ENCODE data around the gene LY6G6F. TPM values are rescaled to one million over a fixed set of nuclear protein-coding genes. Genes with fewer than 3 reads are reported as not detected.
A peak's percentile ranks its signal among the peaks of the same experiment; 100 is the strongest.

The LY6G6F gene
- total and polyA plus RNA-seq, 2 of the 13 experiments (the other 11 are each of a cell fraction or from before 2014, with no cell fraction given): not detected

DNA sequence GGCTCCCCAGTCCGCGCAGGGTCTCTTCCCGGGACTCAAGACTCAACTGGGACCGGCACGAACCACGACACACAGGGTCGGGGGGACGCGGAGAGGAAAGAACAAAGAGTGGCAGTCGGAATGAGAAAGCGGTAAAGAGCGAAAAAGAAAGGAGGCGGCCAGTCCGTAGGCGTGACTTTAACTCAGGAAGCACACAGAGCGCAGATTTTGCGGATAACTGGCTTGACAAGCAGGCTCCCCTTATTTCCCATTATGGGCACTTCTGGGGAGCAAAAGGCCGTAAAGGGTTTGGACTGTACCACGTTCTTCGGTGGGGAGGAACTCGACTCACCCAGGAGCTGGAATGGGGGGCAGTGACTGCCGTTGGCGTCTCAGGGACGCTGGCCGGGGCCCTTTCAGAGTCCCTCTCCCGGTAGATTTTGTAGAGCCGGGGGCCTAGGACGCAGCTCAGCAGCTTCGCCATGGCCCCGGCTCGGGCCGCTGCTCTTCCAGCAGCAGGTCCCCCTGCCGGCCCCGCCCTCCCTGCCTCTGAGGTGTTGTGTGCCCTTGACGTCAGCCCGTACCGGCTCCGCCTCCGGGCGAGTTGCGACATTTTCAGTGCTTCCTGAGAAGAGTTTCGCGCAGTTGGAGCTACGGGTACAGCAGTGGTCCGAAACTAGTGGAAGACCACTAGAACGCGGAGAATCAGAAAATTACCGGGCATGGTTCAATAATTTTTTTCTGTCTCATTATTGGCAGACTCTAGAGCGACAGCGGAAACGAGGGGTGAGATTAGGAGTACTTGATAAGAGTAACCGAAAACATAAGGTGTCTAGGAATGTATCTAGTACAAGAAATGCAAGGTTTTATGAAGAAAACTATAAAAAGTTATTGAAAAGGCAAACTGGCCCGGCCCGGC, 3.6 kb upstream of the LY6G6F start, which contains the start of gene ABHD16A (continued):
- TF ChIP-seq ZFY (CRISPR knock-in tag; IDR thresholded peaks at IDR 0.05) (peak; percentile 90), ZNF367 (CRISPR knock-in tag; IDR thresholded peaks at IDR 0.05; ENCODE audit: borderline replicate concordance) (no peak), ZNF383 (CRISPR knock-in tag; IDR thresholded peaks at IDR 0.05; ENCODE audit: borderline replicate concordance) (no peak), ZNF317 (CRISPR knock-in tag; IDR thresholded peaks at IDR 0.05) (peak; percentile 84), IRF2 (CRISPR knock-in tag; IDR thresholded peaks at IDR 0.05) (peak; percentile 81), MIXL1 (CRISPR knock-in tag; IDR thresholded peaks at IDR 0.05) (peak; percentile 66), ZNF577 (CRISPR knock-in tag; IDR thresholded peaks at IDR 0.05; ENCODE audit: borderline replicate concordance, low read depth) (no peak), ZNF451 (CRISPR knock-in tag; IDR thresholded peaks at IDR 0.05) (no peak), FOXP1 (IDR thresholded peaks at IDR 0.05) (no peak), FOXP1 (CRISPR knock-in tag; IDR thresholded peaks at IDR 0.05) (peak; percentile 74), ZKSCAN8 (CRISPR knock-in tag; IDR thresholded peaks at IDR 0.05; ENCODE audit: borderline replicate concordance) (peak; percentile 79; the same call in 1 of the 2 replicates)
- TF ChIP-seq, protein P1, sequence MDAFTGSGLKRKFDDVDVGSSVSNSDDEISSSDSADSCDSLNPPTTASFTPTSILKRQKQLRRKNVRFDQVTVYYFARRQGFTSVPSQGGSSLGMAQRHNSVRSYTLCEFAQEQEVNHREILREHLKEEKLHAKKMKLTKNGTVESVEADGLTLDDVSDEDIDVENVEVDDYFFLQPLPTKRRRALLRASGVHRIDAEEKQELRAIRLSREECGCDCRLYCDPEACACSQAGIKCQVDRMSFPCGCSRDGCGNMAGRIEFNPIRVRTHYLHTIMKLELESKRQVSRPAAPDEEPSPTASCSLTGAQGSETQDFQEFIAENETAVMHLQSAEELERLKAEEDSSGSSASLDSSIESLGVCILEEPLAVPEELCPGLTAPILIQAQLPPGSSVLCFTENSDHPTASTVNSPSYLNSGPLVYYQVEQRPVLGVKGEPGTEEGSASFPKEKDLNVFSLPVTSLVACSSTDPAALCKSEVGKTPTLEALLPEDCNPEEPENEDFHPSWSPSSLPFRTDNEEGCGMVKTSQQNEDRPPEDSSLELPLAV (CRISPR knock-in tag; conservative IDR thresholded peaks at IDR 0.05; ENCODE audit: low read depth): no peak
- TF ChIP-seq, protein P2, sequence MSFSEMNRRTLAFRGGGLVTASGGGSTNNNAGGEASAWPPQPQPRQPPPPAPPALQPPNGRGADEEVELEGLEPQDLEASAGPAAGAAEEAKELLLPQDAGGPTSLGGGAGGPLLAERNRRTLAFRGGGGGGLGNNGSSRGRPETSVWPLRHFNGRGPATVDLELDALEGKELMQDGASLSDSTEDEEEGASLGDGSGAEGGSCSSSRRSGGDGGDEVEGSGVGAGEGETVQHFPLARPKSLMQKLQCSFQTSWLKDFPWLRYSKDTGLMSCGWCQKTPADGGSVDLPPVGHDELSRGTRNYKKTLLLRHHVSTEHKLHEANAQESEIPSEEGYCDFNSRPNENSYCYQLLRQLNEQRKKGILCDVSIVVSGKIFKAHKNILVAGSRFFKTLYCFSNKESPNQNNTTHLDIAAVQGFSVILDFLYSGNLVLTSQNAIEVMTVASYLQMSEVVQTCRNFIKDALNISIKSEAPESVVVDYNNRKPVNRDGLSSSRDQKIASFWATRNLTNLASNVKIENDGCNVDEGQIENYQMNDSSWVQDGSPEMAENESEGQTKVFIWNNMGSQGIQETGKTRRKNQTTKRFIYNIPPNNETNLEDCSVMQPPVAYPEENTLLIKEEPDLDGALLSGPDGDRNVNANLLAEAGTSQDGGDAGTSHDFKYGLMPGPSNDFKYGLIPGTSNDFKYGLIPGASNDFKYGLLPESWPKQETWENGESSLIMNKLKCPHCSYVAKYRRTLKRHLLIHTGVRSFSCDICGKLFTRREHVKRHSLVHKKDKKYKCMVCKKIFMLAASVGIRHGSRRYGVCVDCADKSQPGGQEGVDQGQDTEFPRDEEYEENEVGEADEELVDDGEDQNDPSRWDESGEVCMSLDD (CRISPR knock-in tag; IDR thresholded peaks at IDR 0.05; ENCODE audit: borderline replicate concordance): peak; percentile 21; the same call in 1 of the 2 replicates
- TF ChIP-seq, protein P3, sequence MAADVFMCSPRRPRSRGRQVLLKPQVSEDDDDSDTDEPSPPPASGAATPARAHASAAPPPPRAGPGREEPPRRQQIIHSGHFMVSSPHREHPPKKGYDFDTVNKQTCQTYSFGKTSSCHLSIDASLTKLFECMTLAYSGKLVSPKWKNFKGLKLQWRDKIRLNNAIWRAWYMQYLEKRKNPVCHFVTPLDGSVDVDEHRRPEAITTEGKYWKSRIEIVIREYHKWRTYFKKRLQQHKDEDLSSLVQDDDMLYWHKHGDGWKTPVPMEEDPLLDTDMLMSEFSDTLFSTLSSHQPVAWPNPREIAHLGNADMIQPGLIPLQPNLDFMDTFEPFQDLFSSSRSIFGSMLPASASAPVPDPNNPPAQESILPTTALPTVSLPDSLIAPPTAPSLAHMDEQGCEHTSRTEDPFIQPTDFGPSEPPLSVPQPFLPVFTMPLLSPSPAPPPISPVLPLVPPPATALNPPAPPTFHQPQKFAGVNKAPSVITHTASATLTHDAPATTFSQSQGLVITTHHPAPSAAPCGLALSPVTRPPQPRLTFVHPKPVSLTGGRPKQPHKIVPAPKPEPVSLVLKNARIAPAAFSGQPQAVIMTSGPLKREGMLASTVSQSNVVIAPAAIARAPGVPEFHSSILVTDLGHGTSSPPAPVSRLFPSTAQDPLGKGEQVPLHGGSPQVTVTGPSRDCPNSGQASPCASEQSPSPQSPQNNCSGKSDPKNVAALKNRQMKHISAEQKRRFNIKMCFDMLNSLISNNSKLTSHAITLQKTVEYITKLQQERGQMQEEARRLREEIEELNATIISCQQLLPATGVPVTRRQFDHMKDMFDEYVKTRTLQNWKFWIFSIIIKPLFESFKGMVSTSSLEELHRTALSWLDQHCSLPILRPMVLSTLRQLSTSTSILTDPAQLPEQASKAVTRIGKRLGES (CRISPR knock-in tag; IDR thresholded peaks at IDR 0.05; ENCODE audit: borderline replicate concordance): no peak
- TF ChIP-seq, protein P4, sequence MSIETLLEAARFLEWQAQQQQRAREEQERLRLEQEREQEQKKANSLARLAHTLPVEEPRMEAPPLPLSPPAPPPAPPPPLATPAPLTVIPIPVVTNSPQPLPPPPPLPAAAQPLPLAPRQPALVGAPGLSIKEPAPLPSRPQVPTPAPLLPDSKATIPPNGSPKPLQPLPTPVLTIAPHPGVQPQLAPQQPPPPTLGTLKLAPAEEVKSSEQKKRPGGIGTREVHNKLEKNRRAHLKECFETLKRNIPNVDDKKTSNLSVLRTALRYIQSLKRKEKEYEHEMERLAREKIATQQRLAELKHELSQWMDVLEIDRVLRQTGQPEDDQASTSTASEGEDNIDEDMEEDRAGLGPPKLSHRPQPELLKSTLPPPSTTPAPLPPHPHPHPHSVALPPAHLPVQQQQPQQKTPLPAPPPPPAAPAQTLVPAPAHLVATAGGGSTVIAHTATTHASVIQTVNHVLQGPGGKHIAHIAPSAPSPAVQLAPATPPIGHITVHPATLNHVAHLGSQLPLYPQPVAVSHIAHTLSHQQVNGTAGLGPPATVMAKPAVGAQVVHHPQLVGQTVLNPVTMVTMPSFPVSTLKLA (IDR thresholded peaks at IDR 0.05): no peak
- TF ChIP-seq, protein P5, sequence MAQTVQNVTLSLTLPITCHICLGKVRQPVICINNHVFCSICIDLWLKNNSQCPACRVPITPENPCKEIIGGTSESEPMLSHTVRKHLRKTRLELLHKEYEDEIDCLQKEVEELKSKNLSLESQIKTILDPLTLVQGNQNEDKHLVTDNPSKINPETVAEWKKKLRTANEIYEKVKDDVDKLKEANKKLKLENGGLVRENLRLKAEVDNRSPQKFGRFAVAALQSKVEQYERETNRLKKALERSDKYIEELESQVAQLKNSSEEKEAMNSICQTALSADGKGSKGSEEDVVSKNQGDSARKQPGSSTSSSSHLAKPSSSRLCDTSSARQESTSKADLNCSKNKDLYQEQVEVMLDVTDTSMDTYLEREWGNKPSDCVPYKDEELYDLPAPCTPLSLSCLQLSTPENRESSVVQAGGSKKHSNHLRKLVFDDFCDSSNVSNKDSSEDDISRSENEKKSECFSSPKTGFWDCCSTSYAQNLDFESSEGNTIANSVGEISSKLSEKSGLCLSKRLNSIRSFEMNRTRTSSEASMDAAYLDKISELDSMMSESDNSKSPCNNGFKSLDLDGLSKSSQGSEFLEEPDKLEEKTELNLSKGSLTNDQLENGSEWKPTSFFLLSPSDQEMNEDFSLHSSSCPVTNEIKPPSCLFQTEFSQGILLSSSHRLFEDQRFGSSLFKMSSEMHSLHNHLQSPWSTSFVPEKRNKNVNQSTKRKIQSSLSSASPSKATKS (CRISPR knock-in tag; IDR thresholded peaks at IDR 0.05): peak; percentile 72; the same call in 1 of the 2 replicates
